OCI-LY7 (cell line): Measurements from ENCODE around the gene MSRB1. TPM values are rescaled to one million over a fixed set of nuclear protein-coding genes. Genes with fewer than 3 reads are reported as not detected.

Experiments
- BruUV-seq: library from RNA; stranded (reverse); fragments of 400-500 nt; replicated peaks from 2 replicates; lab custom pipeline; 2021; lab: Mats Ljungman, UMichigan
- CTCF ChIA-PET: fragments of 300-600 bp; sonication (Branson Sonifier 250); formaldehyde crosslinking; loops from one replicate; lab custom pipeline; 2022; ENCODE audit warnings: antibody characterized with exemption; ENCODE audit not compliant: unreplicated experiment; lab: Charles Lee
- POLR2A ChIA-PET: fragments of 300-600 bp; sonication (Branson Sonifier 250); formaldehyde crosslinking; loops from one replicate; lab custom pipeline; 2022; ENCODE audit warnings: antibody characterized with exemption; lab: Charles Lee
- DNase-seq: peaks from one replicate; pipeline ENCODE4 v3.0.0-alpha.2; 2015; ENCODE audit warnings: low spot score
- H2AFZ ChIP-seq: fragments of 200-600 bp; sonication (generic), shearing (Covaris generic); 2 replicates; pipeline ENCODE4 v1.6.1; 2014; ENCODE audit warnings: mild to moderate bottlenecking, antibody characterized with exemption, low read length, moderate library complexity
- H3K27ac ChIP-seq: fragments of 200-600 bp; sonication (generic); 2 replicates; pipeline ENCODE4 v1.5.1; 2014; ENCODE audit warnings: mixed run types, low read depth, mild to moderate bottlenecking, moderate library complexity, low read length, inconsistent platforms; ENCODE audit not compliant: poor library complexity, severe bottlenecking
- H3K36me3 ChIP-seq: fragments of 200-600 bp; sonication (generic); 2 replicates; pipeline ENCODE4 v1.6.1; 2014; ENCODE audit warnings: mild to moderate bottlenecking, antibody characterized with exemption, low read length, moderate library complexity, mixed read lengths; ENCODE audit not compliant: insufficient read depth
- H3K4me1 ChIP-seq: fragments of 200-600 bp; sonication (generic); 2 replicates; pipeline ENCODE4 v1.5.1; 2014; ENCODE audit warnings: mild to moderate bottlenecking, low read length; ENCODE audit not compliant: insufficient read depth, poor library complexity, severe bottlenecking
- H3K4me2 ChIP-seq: fragments of 200-600 bp; sonication (generic); 2 replicates; pipeline ENCODE4 v1.6.1; 2014; ENCODE audit warnings: mild to moderate bottlenecking, low read length
- H3K4me3 ChIP-seq: fragments of 200-600 bp; sonication (generic); 2 replicates; pipeline ENCODE4 v1.5.1; 2014; ENCODE audit warnings: mild to moderate bottlenecking, low read depth, low read length; ENCODE audit not compliant: poor library complexity, severe bottlenecking
- H3K79me2 ChIP-seq: fragments of 200-600 bp; sonication (generic); 2 replicates; pipeline ENCODE4 v1.6.1; 2016; ENCODE audit warnings: low read depth, mild to moderate bottlenecking, low read length, moderate library complexity, mixed read lengths; ENCODE audit not compliant: insufficient read depth
- H3K9me2 ChIP-seq: fragments of 200-600 bp; sonication (generic); 2 replicates; pipeline ENCODE4 v1.6.1; 2016; ENCODE audit warnings: mild to moderate bottlenecking, low read length, mixed read lengths; ENCODE audit not compliant: insufficient read depth
- H3K9me3 ChIP-seq: fragments of 200-600 bp; sonication (generic); 2 replicates; pipeline ENCODE4 v1.6.1; 2014; ENCODE audit warnings: mild to moderate bottlenecking, mixed run types, low read length, mixed read lengths
- H4K20me1 ChIP-seq: fragments of 200-600 bp; sonication (generic); 2 replicates; pipeline ENCODE4 v1.6.1; 2014; ENCODE audit warnings: mild to moderate bottlenecking, antibody characterized with exemption, low read length, moderate library complexity, mixed read lengths; ENCODE audit not compliant: insufficient read depth
- EZH2phosphoT487 ChIP-seq: fragments of 200-600 bp; sonication (generic); IDR thresholded peaks from 2 replicates; pipeline ENCODE4 v1.6.1; 2018; ENCODE audit warnings: low read depth, borderline replicate concordance, mild to moderate bottlenecking, mixed run types, antibody characterized with exemption, low read length, moderate library complexity, mixed read lengths
- intact Hi-C: fragments of 100-400 bp; cut with micrococcal nuclease; formaldehyde crosslinking; loops from one replicate; pipeline ENCODE4 v1.10.0; 2022; ENCODE audit not compliant: unreplicated experiment
- total RNA-seq, 2 experiments: library from RNA; depleted of rRNA in 1 of 2; stranded (reverse); fragments of >200 nt in 1 of 2; shearing (Covaris generic) in 1 of 2; gene quantifications; 2 replicates each; pipeline ENCODE4 v1.2.3, GENCODE V29; 2014 to 2022
- TF ChIP-seq, protein P1 (sequence below): fragments of 200-600 bp; sonication (generic); conservative IDR thresholded peaks from 2 replicates; pipeline ENCODE4 v1.5.1; 2014; ENCODE audit warnings: mild to moderate bottlenecking, antibody characterized with exemption, low read length, moderate library complexity, mixed read lengths

The MSRB1 gene
- total RNA-seq, 2 experiments from 2014 or later, result 9.0 to 17.6 TPM

DNA sequence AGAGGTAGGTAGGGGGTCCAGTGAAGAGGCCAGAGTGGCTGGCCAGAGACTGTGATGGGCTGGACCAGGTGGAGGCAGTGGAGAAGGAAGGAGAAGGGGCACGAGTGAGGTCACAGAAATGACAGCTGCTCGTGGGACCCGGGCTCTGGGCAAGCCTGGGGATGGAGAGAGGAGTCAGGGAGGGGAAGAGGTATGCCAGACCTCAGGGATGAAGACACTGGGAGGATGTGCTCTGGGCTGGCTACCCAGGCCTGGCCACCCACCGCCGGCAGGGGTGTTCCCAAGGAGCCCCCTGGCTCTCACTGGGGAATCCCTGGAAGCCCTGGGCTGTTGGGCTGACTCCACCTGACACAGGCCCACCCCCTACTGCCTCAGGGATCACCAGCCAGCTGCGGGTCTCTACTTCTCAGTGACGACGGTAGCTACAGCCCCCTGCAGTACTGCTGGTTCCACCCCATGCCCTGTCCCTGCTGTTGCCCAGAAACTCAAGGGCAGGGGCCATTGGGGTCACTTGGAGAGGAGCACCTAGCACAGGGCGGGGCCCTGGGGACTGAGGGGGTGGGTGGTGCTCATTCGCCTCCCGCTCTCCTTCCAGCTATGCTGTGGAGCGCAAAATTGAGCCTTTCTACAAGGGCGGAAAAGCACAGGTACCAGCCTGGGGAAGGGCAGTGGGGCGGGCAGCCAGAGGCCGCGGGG is 30.6 kb upstream of the MSRB1 start:
- no TSS peak for BruUV-seq
- Histone ChIP-seq H2AFZ (no peak overlapping the region), H3K36me3 (peaks cover 46% of the 10 kb centered on the region), H4K20me1 (no peaks in the 10 kb centered on the region), H3K79me2 (peaks cover 28% of the 10 kb centered on the region), H3K4me3 (peak overlapping the region; percentile 8), H3K27ac (no peak overlapping the region), H3K4me2 (peak overlapping the region; percentile 76; the same call in 1 of the 2 replicates), H3K4me1 (peaks cover 12% of the 10 kb centered on the region), H3K9me3 (no peaks in the 10 kb centered on the region), H3K9me2 (no peaks in the 10 kb centered on the region)
- TF ChIP-seq, protein P1, sequence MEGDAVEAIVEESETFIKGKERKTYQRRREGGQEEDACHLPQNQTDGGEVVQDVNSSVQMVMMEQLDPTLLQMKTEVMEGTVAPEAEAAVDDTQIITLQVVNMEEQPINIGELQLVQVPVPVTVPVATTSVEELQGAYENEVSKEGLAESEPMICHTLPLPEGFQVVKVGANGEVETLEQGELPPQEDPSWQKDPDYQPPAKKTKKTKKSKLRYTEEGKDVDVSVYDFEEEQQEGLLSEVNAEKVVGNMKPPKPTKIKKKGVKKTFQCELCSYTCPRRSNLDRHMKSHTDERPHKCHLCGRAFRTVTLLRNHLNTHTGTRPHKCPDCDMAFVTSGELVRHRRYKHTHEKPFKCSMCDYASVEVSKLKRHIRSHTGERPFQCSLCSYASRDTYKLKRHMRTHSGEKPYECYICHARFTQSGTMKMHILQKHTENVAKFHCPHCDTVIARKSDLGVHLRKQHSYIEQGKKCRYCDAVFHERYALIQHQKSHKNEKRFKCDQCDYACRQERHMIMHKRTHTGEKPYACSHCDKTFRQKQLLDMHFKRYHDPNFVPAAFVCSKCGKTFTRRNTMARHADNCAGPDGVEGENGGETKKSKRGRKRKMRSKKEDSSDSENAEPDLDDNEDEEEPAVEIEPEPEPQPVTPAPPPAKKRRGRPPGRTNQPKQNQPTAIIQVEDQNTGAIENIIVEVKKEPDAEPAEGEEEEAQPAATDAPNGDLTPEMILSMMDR, result no peak
- TF ChIP-seq EZH2phosphoT487, result no peak
- DNase-seq, result no peak
- intact Hi-C loops, result no loop called here
- CTCF ChIA-PET, result no interaction called here
- POLR2A ChIA-PET, result no interaction called here

DNA sequence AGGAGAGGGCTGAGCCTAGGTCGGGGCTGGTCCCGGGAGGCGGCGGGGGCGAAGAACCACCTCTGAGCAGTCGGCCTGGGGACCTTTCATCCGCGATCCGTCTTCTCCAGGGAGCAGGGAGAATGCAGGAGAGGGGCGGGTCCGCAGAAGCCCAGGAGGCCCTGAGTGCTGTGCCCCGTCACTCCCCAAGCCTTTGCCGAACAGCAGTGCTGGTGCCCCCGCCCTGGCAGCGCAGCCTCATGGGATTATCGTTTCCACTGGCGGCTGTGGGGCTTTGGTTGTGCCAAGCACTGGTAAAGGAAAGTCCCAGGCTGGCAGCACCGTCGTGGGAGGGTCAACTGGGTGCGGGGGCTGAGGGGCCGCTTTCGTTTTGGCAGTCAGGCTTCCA is 29.5 kb upstream of the MSRB1 start:
- CTCF ChIA-PET, result no interaction called here
- H3K36me3 ChIP-seq, result peaks cover 35% of the 10 kb centered on the region
- no peak for TF ChIP-seq EZH2phosphoT487
- TF ChIP-seq, protein P1, result no peak
- H3K4me2 ChIP-seq, result peak overlapping the region; percentile 76
- H3K4me3 ChIP-seq, result peak overlapping the region; percentile 86
- peaks cover 12% of the 10 kb centered on the region for H3K4me1 ChIP-seq
- H3K9me3 ChIP-seq, result no peaks in the 10 kb centered on the region
- POLR2A ChIA-PET, result interaction anchor here (0.9 to 1.2 kb wide), 2 partner anchors 12 to 36 kb away, joined by 3 read pairs; no protein-coding TSS in a partner anchor
- intact Hi-C loops, result loop anchor here (1.0 kb wide), 1 partner anchor 12 kb away; the partner anchor contains the start of gene GFER
- no peak for DNase-seq
- no peaks in the 10 kb centered on the region for H3K9me2 ChIP-seq
- no peaks in the 10 kb centered on the region for H4K20me1 ChIP-seq
- no peak overlapping the region for H3K27ac ChIP-seq
- BruUV-seq, result no TSS peak
- H3K79me2 ChIP-seq, result peaks cover 28% of the 10 kb centered on the region
- H2AFZ ChIP-seq, result no peak overlapping the region
